ENCODE results near the gene ALOX5AP.

The ALOX5AP gene

DNA sequence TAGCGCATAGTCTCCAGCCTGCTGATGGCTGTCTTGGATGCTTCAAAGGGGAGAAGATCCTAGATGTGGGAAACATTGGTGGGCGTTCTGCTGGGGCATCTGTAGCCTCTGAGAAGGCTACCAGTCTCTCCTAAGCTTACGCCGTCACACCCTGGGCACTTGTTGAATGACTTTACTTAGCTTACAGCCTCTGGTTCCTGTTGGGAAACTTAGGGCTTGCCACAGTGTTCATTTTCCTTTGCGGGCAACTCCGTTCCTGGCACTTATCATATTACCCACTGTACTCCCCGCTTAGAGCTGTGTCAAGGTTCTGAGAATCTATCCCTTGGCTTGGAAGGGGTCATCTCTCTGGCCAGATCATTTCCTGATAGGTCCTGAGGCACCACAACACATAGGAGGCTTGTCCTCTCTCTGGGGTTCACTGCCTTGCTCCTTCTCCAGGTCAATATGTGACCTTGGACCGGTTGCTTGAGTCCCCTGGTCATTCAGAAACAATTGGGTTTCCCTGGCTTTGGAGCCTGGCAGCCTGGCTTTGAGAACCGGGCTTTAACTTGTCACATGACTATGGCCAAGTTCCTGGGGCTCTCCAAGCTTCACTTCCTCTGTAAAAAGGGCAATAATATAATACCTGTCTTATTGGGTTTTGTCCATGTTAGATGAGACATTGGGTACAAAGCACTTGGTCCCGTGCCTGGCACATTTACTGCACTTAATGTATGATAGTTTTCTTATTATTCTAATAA, 20.5 kb upstream of the ALOX5AP start:
- no peak for DNase-seq

DNA sequence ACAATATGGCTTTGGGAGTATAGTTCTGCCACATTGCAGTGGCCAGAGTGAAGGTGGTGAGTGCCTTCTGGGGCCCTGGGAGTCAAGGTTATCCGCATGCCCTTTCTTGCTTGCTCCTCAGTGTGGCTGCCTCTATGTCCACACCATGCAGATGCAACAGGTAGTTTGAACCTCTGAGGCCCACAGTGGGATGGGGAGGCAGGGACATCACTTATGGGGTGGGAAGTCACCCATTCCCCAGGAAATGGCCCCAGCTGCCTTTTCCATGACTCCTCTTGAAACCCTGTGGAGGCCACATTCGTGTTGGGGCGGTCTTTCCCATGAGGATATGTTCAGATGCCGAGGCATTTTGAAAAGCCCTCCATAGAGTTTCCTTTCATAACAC, 20.0 kb upstream of the ALOX5AP start:
- no peak for DNase-seq

DNA sequence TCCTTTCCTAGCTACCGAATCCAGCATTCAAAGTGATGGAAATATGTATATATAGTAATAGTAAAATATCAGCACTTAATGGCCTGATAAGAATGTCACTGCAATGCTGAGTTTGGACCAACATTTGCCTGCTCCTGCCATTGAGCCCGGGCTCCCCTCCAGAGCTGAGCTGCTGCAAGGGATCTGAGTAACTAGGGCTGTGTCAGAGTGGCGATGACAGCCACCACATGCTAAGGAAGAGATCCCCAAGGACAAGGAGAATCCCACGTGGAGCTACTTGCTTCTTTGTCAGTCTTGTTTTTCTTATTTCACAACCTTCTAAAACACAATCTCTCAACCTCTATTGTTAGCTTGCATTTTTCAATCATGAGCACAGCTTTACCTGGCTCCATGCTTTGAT, 19.5 kb upstream of the ALOX5AP start:
- DNase-seq = no peak

DNA sequence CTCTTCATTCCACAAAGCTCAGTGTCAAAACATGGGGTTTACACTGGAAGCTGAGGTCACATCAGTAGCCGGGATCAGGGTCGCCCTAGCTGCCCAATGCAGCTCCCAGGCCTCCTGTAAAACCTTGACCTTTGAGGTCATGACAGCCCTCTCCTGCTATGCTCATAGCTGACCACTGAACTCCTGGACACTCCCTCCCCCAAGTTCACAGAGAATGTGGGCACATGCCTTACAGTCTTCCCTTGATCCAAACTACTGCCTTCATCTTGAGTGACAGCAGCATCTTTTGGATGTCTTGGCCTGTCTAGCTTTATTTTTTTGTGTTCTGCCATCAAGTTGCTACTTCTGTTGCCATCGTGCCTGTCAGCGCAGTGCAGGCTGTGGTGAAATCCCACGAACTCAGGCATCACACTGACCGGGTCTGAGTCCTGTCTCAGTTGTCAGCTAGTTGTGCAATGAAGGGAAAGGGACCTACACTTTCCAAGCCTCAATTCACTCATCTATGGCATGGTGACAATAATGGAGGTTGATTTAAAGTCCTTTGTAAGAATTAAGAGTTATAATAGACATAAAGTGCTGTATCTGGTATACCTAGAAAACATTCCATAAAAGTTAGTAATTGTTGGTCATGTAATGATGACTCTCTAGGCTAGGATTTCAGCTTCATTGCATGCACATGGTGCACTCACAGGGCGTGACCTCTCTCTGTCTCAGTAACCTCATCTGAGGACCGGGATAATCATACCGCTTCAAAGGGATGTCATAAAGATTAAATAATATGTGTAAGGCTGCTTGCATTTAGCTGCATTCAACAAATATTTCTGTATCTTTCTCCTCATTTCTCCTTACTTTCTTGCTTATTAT, 16.4 kb upstream of the ALOX5AP start:
- DNase-seq = no peak

DNA sequence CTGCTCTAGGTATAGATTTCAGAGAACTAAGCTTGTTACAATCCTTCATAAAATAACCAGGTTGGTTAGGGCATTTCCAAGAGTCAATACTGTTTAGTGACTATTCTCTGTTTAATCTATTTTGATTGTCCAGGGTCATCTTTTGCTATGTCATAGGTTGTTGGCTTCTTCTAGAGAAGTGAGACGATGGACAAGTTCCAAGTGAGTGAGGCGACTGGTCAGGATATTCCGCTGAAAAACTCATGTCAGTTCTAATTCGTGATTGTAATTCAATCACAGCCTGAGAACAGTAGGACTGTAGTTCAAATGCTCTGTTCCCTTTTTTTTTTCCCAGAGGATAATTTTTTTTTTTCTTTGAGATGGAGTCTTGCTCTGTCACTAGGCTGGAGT, 15.8 kb upstream of the ALOX5AP start:
- DNase-seq = no peak

DNA sequence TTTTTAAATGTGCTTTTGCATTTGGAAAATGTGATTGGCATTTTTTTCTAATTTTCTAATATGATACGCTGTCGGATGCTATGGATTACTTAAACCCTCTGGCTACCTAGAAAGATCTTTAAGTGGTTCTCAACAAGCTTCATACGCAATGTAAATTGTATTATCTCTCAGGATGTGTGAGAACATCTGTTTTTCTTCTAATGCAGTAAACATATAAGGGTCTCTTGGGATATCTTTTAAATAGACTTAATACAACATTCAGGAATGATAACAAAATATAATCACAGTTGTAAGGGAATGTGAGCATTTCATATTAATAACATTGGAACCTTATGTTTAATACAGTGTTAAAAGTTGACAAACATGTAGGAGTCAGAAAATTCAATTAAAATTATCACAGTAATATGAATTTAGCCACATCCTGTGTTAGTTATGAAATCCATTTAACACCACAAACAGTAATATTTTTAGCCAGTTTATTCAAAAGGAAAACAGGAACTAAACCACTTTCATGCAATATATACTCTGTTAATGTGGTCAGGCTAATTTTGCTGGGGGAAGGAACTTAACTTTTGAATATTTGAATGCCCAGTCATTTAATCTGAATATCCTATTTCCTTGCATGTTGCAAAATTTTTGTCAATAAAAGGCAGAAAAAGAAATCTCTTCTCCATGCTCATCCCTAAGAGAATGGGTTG, 15.0 kb upstream of the ALOX5AP start:
- no peak for DNase-seq

DNA sequence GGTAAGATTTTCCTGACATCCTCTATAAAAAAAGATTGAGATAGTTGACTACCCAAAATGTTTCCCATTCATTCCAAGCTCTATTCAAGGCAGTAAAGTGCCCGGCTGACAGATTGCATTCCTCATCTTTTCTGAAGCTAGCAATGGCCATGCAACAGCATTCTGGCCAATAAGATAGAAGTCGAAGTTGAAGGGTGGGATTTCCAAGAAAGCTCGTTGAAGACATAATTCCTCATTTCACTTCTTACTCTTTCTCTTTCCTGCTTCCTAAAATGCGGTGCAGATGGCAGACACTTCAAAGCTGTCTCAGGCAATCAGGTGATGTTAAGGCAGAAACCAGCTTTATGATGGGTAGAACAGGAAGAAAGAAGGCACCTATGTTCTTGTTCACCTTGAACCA, 13.4 kb upstream of the ALOX5AP start:
- no peak for DNase-seq

DNA sequence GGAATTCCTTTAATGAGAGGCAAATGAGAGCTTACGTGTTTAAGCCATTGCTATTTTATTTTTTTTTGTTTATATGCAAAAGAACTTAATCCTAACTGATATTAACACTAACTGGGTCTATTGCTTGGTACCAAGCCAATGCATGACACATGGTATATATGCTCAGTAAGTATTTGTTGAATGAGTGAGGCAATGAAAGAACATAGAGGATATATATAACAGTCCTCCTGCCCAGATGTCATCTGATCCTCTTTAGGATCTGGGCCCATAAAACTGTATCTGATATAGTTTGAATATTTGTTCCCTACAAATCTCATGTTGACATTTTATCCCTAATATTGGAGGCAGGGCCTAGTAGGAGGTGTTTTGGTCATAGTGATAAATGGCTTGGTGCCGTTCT, 13.0 kb upstream of the ALOX5AP start:
- DNase-seq = no peak

DNA sequence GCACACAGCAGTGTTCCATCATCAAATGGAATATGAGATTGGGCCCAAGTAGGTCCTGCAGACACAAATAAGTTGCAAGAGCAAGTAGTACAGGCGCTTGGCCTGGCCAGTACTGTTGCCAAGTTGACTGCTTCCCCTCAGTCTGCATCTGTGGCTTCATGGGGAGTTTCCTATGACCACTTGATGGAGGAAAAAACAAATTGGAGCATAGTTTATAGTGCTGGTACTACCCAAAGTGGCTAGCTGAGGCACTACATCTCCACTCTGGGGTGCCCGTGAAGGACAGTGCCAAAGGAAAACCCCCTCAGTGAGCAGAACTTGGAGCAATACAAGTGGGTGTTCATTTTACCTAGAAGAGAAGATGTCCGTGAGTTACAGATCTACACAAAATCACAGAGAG, 10.6 kb upstream of the ALOX5AP start:
- DNase-seq = no peak

DNA sequence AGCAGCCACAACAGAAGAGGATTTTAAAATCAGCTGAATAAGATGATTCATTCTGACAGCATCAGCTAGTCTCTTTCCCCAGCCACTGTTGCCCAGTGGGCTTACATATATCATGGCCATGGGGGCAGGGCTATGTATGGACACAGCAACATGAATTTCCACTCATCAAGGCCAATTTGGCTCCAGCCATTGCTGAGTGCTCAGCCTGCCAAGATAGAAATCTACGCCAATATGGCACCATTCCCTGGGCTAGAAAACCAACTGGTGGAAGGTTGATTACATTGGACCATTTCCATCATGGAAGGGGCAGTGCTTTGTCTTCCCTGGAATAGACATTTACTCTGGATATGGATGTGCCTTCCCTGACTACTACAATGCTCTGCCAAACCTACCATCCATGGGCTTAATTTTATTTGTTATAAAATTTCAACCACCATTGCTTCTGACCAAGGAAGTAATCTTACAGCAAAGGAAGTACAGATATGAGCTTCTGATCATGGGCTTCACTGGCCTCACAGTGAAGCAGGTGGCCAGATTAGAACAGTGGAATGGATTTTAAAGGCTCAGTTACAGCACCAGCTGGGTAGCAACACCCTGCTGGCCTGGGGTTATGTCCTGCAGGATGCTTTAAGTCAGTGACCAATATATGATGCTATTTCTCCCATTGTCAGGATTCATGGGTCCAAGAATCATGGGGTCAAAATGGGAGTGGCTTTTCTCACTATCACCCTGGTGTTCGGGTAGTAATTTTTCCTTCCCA, 9.8 kb upstream of the ALOX5AP start:
- DNase-seq = no peak

DNA sequence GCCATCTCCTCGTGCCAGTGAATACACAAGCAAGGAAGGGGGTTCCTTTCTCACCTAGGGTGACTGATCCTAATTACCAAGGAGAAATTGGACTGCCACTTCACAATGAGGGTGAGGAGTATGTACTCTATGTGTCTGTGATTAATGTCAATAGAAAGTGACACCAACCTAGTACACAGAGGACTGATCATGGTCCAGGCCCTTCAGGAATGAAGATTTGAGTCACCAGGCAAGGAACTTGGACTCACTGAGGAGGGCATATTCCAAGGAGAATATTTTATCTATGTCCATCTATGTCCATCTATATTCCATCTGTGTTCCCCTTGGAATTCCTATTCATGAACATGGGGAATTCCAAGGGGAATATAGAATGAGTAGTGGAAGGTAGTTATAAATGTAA, 9.2 kb upstream of the ALOX5AP start:
- DNase-seq = no peak

DNA sequence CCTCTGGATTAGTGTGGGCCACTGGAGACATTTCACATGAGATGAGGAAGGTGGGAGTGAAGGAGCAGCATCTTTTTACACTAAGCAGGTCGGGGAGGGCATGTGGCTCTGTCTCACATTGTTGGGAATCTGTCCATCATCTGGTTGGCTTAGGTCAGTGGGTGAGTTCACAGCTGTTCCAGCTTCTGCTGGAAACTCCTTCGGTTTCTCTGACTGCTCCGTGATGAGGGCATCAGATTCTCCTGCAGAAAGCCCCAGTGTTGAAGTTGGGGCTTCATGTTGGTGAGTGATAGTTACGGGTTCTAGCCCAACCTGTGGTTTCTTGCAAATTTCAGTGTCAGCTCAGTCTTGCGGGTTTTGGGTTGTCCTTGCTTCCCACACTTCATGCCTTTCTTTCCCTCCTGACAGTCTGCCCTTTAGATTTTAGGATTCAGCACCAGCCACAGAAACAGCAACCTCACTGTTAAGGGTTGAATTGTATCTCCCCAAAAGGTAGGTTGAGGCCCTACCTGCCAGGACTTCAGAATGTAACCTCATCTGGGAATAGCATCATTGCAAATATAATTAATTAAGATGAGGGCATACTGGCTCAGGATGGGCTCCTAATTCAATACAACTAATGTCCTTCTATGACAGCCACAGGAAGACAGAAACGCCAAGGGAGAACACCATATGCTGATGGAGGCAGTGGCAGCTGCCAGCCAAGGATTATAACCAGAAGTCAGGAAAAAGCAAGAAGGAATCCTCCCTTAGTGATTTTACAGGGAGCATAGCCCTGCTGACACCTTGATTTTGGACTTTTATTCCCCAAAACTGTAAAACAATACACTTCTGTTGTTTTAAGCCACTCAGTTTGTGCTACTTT, 7.6 kb upstream of the ALOX5AP start:
- no peak for DNase-seq

DNA sequence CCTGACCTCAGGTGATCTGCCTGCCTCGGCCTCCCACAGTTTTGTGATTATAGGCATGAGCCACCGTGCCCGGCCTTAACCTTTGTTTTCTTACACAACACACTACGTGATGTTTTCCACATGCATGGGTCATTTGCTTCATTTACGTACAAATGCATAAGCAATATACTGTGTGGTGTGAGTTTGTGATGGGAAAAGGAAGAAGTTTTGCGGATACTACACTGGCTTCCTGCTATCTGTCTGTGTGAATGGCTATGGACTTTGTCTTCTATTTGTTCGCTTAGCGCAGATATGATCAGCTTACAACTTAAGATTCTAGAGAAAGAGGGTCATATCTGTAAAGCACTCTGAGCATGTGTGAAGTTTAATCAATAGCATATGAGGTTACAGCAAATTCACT, 5.5 kb upstream of the ALOX5AP start:
- DNase-seq = no peak

DNA sequence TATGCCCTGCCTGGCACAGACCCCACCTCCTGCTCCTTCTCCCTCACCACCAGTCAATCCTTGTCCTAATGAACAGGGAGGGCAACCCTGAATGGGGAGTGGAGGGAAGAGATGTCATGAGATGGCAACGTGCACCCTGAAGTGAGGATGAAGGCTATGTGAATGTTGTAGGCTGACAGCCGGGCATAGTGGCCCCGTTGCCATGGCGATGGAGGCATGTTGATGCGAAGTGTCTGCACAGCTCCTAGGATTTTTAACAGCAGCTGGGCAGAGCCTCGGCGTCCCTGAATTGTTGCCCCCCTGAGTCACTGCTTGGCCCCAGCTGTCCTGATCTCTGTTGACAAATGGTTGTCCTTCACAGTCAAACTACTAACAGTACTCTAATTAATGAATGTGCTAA, 4.8 kb upstream of the ALOX5AP start:
- DNase-seq = no peak

DNA sequence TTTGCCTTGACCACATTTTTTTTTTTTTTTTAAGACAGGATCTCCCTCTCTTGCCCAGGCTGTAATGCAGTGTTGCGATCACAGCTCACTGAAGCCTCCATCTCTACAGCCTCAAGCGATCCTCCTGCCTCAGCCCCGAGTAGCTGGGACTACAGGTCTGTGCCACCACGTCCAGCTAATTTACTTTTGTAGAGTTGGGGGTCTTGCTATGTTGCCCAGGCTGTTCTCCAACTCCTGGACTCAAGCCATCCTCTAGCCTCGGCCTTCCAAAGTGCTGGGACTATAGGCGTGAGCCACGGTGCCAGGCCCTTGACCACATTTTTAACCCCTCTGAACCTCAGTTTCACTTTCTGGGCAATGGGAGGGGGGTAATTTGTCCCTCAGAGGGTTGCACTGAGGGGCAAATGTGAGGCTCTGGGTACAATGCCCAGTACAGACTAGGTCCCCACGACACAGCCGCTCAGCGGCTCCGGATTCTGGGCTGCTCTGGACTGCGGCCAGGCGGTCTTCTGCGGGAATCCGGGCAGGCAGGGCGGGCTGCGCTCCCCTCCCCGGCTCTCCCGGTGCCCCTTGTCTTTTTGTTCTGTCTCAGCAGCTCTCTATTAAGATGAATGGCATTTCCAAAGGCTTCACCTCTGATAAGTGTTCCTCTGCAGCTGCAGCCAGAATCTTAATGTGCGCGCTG, 3.8 kb upstream of the ALOX5AP start:
- DNase-seq = no peak

DNA sequence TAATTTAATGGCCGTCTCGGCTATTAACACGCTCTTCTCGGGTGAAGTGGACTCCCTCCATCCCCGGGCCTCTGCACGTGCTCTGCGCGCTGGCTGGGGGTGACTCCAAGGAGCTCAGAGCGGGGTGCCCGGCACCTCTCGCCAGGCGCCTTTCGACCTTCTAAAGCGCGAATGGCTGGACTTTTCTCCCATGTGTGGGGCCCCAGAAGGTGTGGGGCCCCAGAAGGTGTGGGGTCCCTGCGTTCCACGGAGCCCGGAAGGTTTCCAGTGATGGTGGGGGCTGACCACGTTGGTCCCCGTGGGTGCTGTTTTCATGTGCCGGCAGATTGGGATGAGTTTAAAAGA, 3.3 kb upstream of the ALOX5AP start:
- no peak for DNase-seq

DNA sequence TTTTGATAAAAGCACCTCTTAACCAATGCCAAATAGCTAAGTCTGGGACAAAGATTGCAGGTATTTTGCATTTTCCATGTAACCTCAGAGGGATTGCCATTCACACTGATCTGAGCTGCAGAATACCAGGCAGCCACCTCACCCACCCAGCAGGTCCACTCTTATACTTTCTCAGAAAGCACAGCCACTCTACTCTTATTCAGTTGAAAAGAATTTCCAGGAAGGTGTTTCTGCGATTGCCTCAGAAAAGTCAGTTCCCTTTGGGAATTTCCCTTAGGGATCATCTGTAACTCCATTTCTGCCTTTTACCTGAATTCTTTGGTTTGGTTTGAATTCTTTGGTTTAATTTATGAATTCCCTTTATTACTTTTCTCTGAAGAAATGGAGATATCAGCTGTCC, 904 bp upstream of the ALOX5AP start:
- no peak for DNase-seq

DNA sequence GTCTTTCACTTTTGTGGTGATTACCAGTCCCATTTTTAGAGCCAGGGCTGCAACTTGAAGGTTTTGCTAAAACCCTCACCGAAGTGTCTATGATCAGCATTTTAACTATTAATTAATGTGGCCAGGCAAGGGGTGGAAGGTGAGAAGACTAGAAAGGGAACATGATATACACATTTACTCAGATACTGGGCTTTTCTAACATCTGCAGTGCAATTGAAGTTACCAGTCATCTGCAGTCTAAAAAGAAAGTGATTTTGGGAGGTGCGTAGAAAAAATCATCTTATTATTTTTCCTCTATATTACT, 481 bp downstream of the ALOX5AP start:
- DNase-seq = no peak

DNA sequence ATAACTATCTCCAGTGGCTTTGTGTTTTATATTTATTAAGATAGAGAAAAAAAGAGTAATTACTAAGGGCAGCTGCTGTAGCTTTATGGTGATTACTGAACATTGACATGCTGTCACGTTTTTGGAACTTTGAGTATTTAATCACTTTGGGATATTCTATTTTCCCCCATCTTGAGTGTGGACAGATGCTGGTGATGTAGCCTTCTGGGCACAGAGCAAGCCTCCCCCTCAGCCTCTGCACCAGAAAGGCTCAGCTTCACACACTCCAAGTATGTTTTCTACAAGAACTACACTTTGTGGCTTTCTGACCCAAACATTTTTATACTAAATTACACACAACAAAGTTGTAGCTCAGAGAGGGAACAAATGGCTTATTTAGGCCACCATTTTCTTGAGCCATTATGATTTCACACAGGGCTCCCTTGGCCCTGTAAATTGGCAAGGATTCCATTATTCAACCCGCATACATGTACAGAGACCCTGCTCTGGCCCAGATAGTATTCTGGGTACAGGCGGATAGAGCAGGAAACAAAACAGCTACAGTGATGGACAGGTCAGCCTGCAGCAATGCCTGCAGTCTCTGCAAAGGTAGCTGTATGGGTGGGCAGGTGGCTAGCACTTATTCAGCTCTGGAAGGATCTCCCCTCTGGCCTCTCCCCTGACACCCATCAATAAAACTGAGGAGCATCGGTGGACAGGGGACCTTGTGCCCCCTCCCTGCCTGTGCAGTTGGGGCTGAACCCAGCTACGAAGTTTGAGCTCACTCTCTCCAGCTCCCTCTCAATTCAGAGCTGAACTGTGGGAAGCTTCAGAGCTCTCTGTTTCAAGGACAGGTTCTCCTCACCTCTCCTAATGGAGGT, 1.3 kb downstream of the ALOX5AP start:
- DNase-seq = no peak

DNA sequence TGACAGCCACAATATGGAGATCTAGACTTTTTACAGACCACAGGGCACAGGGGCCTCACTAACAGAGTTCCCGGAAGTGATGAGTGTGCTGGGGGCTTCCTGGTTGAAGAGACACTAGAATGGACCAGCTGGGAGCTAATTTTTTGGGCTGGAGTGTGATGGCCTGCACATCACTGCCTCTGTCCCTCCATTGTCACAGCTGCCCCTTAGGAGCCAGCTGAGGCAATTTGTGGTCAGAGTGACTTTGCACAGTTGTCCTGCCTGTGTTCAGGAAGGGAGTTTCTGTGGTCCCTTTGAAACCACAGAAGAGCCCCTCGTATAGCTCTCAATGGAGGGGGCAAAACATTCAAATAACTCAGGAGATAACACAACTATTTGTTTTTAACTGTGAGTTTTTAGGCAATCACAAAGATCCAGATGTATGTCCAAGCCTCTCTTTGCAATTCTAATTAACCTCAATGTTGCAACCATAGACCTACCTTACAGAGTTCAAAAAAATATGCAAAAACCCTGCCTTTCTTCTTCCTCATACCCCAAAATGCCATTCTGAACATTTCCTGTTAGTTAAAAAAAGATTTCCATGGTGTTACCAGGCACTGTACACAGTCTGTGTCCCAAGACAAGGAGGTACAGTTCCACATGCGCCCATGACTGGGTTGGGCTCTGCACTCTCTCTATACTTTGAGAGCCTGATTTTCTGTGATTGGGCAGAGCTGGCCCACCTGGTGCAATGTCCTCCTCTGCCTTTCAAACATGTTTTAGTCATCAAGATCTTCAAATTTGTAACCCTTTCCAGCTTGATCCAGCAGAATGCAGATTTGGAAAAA, 2.4 kb downstream of the ALOX5AP start:
- DNase-seq = peak; percentile 35
